Measurements from ENCODE around the gene HPSE2.

The HPSE2 gene

GRCh38 chr10:98555021-98555619 is 680.5 kb downstream of the HPSE2 start:
- no peak for TF ChIP-seq SIN3A (IDR thresholded peaks at IDR 0.05; ENCODE audit: borderline replicate concordance, insufficient read depth, low read length)
- no peak for TF ChIP-seq FOXP2 (optimal IDR thresholded peaks at IDR 0.05; ENCODE audit: borderline replicate concordance, extremely low read depth, extremely low read length, insufficient read depth)
- no peak for TF ChIP-seq REST (IDR thresholded peaks at IDR 0.05; ENCODE audit: insufficient read depth in 1 of 2, low read depth in 2 of 2, low read length in 2 of 2)
- TF ChIP-seq POLR2AphosphoS5 (IDR thresholded peaks at IDR 0.05; ENCODE audit: low read depth, low read length), result no peak
- no peak for TF ChIP-seq TAF1 (IDR thresholded peaks at IDR 0.05; ENCODE audit: borderline replicate concordance, insufficient read depth, low read length)

- TF ChIP-seq POLR2AphosphoS5 (IDR thresholded peaks at IDR 0.05; ENCODE audit: low read depth, low read length) (no peak), TAF1 (IDR thresholded peaks at IDR 0.05; ENCODE audit: borderline replicate concordance, insufficient read depth, low read length) (no peak), REST (IDR thresholded peaks at IDR 0.05; ENCODE audit: insufficient read depth in 1 of 2, low read depth in 2 of 2, low read length in 2 of 2) (no peak), FOXP2 (optimal IDR thresholded peaks at IDR 0.05; ENCODE audit: borderline replicate concordance, extremely low read depth, extremely low read length, insufficient read depth) (no peak), SIN3A (IDR thresholded peaks at IDR 0.05; ENCODE audit: borderline replicate concordance, insufficient read depth, low read length) (no peak)
Observed at GRCh38 chr10:98539578-98539977, 696.1 kb downstream of the HPSE2 start.

GRCh38 chr10:98538472-98538871 is 697.2 kb downstream of the HPSE2 start:
- no peak for TF ChIP-seq REST (IDR thresholded peaks at IDR 0.05; ENCODE audit: insufficient read depth in 1 of 2, low read depth in 2 of 2, low read length in 2 of 2)
- TF ChIP-seq FOXP2 (optimal IDR thresholded peaks at IDR 0.05; ENCODE audit: borderline replicate concordance, extremely low read depth, extremely low read length, insufficient read depth), result no peak
- no peak for TF ChIP-seq TAF1 (IDR thresholded peaks at IDR 0.05; ENCODE audit: borderline replicate concordance, insufficient read depth, low read length)
- TF ChIP-seq POLR2AphosphoS5 (IDR thresholded peaks at IDR 0.05; ENCODE audit: low read depth, low read length), result no peak
- TF ChIP-seq SIN3A (IDR thresholded peaks at IDR 0.05; ENCODE audit: borderline replicate concordance, insufficient read depth, low read length), result no peak

GRCh38 chr10:98536551-98536950 is 699.1 kb downstream of the HPSE2 start:
- no peak for TF ChIP-seq POLR2AphosphoS5 (IDR thresholded peaks at IDR 0.05; ENCODE audit: low read depth, low read length)
- TF ChIP-seq REST (IDR thresholded peaks at IDR 0.05; ENCODE audit: insufficient read depth in 1 of 2, low read depth in 2 of 2, low read length in 2 of 2), result no peak
- TF ChIP-seq FOXP2 (optimal IDR thresholded peaks at IDR 0.05; ENCODE audit: borderline replicate concordance, extremely low read depth, extremely low read length, insufficient read depth), result no peak
- no peak for TF ChIP-seq TAF1 (IDR thresholded peaks at IDR 0.05; ENCODE audit: borderline replicate concordance, insufficient read depth, low read length)
- no peak for TF ChIP-seq SIN3A (IDR thresholded peaks at IDR 0.05; ENCODE audit: borderline replicate concordance, insufficient read depth, low read length)

All from PFSK-1 (cell line).